Fibroblast of skin of left quadriceps (primary cell): ENCODE data around the gene WNK4.

ENCODE experiments used
- DNase-seq, 2 experiments: peaks; one replicate each; pipeline ENCODE4 v3.0.0-alpha.2; 2013; ENCODE audit warnings: low read depth in 2 of 2

WNK4 gene

DNA sequence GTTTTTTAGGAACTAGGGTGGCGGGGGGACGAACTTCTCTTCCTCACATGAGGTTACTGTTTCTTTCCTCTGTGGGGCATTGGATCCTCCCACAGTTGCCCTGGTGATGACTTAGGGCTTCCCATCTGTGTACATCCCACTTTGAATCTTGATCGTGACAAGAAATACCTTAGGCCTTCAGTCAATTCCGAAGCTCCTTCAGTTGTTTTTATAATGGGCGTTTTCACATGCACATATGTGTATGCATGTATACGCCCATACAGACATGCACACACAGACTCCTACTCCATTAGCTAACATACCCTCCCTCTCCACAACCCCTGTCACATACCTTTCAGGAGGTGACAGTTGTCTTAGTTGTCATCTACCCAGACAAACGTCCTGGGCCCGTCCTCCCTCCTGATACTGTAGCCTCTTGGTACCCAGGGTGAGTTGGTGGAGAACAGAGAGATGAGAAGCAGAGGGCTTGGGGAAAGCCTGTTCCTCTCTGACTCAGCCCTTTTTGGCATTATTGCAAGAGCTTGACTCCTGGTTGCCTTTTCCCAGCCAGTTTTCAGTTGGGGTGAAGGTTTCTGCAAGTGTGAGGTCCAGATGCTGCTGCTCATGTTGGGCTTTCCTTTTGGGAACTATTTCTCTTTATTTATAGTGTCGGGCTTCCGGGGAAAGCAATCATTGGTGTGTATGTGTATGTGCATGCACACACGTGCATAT, 61.7 kb downstream of the WNK4 start:
- no peak for DNase-seq

DNA sequence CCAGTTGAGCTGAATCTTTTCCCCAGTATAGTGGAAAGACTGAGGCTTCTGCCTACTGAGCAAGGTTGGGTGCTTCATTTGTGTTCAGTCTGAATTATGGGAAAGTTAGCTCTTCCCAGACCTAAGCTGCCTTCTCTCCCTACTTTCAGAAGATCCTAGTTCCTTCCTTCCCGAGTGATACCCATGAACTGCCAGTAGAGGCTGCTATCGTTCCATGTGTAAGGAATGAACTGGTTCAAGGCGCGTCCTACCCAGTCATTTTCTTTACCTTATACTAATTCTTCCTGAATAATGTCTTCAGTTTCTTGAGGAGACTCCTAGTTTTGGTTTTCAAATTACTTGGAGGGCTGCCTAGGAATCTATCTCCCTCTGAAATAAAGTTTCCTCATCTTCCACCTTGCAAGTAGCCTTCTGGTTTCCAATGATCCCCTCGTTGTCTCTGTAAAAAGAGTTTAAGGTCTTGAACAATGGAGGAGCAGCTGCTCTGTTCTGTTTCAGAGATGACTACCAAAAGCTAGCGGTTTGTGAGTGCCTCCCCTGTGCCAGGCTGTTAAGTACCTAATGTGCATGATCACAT, 63.0 kb downstream of the WNK4 start:
- DNase-seq: peak; percentile 21 to 41

DNA sequence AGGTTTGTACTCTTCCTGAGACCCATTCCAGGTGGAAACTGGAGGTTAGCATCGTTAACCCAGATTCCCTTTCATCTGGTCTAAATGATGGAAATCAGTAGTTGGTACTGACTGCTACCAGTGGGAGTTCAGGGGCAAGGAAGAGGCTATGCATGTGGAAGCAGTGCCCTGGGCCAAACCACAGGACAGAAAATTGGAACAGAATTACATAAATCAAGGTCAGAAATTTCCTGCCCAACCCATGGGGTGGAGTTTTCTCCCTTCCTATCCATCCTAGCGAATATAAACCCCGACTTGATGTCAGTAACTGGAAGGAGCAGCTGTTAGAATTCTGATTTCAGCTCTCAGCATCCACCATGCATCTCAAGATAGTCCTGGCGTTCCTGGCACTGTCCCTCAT, 63.9 kb downstream of the WNK4 start, which contains the start of gene AOC2:
TSS of gene AOC2 (plus strand) at position 310 of the 400 bp plus-strand sequence. CDS start at position 357, 47 bp downstream.
- DNase-seq: no peak

DNA sequence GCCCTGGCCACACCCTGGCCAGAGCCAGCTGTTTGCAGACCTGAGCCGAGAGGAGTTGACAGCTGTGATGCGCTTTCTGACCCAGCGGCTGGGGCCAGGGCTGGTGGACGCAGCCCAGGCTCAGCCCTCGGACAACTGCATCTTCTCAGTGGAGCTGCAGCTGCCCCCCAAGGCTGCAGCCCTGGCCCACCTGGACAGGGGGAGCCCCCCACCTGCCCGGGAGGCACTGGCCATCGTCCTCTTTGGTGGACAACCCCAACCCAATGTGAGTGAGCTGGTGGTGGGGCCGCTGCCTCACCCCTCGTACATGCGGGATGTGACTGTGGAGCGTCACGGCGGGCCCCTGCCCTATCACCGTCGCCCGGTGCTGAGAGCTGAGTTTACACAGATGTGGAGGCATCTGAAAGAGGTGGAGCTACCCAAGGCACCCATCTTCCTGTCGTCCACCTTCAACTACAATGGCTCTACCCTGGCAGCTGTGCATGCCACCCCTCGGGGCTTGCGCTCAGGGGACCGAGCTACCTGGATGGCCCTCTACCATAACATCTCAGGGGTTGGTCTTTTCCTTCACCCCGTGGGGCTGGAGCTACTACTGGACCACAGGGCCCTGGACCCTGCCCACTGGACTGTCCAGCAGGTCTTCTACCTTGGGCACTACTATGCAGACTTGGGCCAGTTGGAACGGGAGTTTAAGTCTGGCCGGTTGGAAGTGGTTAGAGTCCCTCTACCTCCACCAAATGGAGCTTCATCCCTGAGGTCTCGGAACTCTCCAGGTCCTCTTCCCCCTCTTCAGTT, 64.5 kb downstream of the WNK4 start:
- no peak for DNase-seq

DNA sequence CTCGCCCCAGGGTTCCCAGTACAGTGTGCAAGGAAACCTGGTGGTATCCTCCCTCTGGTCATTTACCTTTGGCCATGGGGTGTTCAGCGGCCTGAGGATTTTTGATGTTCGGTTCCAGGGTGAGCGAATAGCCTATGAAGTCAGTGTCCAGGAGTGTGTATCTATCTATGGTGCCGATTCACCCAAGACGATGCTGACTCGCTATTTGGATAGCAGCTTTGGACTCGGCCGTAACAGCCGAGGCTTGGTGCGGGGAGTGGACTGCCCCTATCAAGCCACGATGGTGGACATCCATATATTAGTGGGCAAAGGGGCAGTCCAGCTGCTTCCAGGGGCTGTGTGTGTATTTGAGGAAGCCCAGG, 65.1 kb downstream of the WNK4 start:
- DNase-seq: no peak

DNA sequence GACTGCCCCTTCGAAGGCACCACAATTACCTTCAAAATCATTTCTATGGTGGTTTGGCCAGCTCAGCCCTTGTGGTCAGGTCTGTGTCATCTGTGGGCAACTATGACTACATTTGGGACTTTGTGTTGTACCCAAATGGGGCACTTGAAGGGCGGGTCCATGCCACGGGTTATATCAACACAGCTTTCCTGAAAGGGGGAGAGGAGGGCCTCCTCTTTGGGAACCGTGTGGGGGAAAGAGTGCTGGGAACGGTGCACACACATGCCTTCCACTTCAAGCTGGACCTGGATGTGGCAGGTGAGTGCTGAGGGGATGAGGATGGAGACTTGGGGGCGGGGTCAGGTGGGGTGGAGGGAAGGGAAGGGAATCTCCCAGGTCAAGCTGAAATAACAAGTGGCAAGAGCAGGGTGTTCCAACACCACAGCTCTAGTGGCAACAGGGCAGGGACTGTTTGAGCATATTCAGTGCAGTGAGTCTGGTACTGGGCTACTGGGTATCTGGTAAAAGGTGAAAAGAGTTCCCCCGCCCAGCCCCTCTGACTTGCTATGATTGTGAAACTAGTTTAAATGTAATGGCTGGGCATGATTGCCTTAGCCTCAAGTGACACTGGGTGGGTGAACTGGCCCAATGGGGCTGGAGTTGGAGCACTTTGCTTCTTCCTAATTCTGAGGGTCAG, 65.6 kb downstream of the WNK4 start:
- DNase-seq: no peak
